ENCODE results near the gene KIAA1328. TPM values are rescaled to one million over a fixed set of nuclear protein-coding genes. Genes with fewer than 3 reads are reported as not detected.

KIAA1328 gene
- total and polyA plus RNA-seq, 9 of the 15 experiments (the other 6 are each of a cell fraction or from before 2014, with no cell fraction given) = 4.0 to 8.6 (median 7.4) TPM

- TF ChIP-seq DNMT1 (IDR thresholded peaks at IDR 0.05) = no peak
Measured at GRCh38 chr18:37230768-37231167, 401.8 kb downstream of the KIAA1328 start (continued).

GRCh38 chr18:37231251-37231650 lies 402.3 kb downstream of the KIAA1328 start:
- Histone ChIP-seq H3K9me3 (replicated peaks; ENCODE audit: control insufficient read depth, insufficient read depth, low read depth, low read length) (no peaks in the 10 kb centered on the region), H3K4me2 (ENCODE audit: insufficient read depth, low read length) (no peak overlapping the region), H2AFZ (ENCODE audit: low read depth, low read length) (no peak overlapping the region), H3K9ac (ENCODE audit: insufficient read depth in 1 of 2, low read depth in 2 of 2, low read length in 2 of 2) (no peak overlapping the region), H3K4me3 (no peak overlapping the region), H3K9me1 (ENCODE audit: control insufficient read depth, insufficient read depth, low read length) (peaks cover 3% of the 10 kb centered on the region), H3K27ac (ENCODE audit: extremely low read depth, low read depth, low read length) (no peak overlapping the region), H3K79me2 (ENCODE audit: control insufficient read depth, insufficient read depth, low read length) (no peaks in the 10 kb centered on the region), H3K4me1 (replicated peaks in 1 of 2; ENCODE audit: control insufficient read depth in 2 of 2, insufficient read depth in 2 of 2, low read length in 2 of 2) (no peaks in the 10 kb centered on the region), H4K20me1 (replicated peaks; ENCODE audit: control insufficient read depth, insufficient read depth, low read length) (no peaks in the 10 kb centered on the region), H3K36me3 (ENCODE audit: control insufficient read depth, insufficient read depth, low read length) (no peaks in the 10 kb centered on the region), H3K27me3 (ENCODE audit: control insufficient read depth in 2 of 2, insufficient read depth in 2 of 2, low read length in 2 of 2) (no peaks in the 10 kb centered on the region)
- POLR2A ChIA-PET = no interaction called here
- in situ Hi-C loops (cut with MboI) (no loop called here), intact Hi-C loops (cut with micrococcal nuclease) (no loop called here)
- CTCF ChIA-PET (ENCODE audit: low intra/inter-chr PET ratio) = no interaction called here
- no peak; the same call in 2 of the 3 replicates for ATAC-seq
- FAIRE-seq = no peak
- DNase-seq (ENCODE audit: extremely low read depth in 1 of 4, low spot score in 3 of 4) = no peak
- 4% methylated on average over 3 of the region's 3 CpGs for WGBS (ENCODE audit: insufficient coverage, low coverage, missing lambda C conversion rate)
- TF ChIP-seq EGR1 (conservative IDR thresholded peaks at IDR 0.05) = no peak
- TF ChIP-seq UBTF (IDR thresholded peaks at IDR 0.05; ENCODE audit: borderline replicate concordance in 1 of 2, low read depth in 2 of 2, low read length in 2 of 2) = no peak
- TF ChIP-seq MECOM (CRISPR knock-in tag; IDR thresholded peaks at IDR 0.05) = no peak
- TF ChIP-seq ZNF639 (CRISPR knock-in tag; conservative IDR thresholded peaks at IDR 0.05 in 1 of 2, IDR thresholded peaks at IDR 0.05 in 1 of 2) = no peak
- no peak for TF ChIP-seq ZNF589 (CRISPR knock-in tag; IDR thresholded peaks at IDR 0.05; ENCODE audit: low read depth)
- no peak for TF ChIP-seq ZNF121 (CRISPR knock-in tag; conservative IDR thresholded peaks at IDR 0.05)
- no peak for TF ChIP-seq ZNF408 (CRISPR knock-in tag; IDR thresholded peaks at IDR 0.05; ENCODE audit: low read depth)
- TF ChIP-seq ZNF23 (CRISPR knock-in tag; IDR thresholded peaks at IDR 0.05) = no peak
- no peak for TF ChIP-seq POLR2B (IDR thresholded peaks at IDR 0.05; ENCODE audit: low read depth, partially characterized antibody)
- TF ChIP-seq TEAD2 (tag; IDR thresholded peaks at IDR 0.05) = no peak
- TF ChIP-seq ZNF217 (CRISPR knock-in tag; IDR thresholded peaks at IDR 0.05) = no peak
- TF ChIP-seq MEF2A (IDR thresholded peaks at IDR 0.05; ENCODE audit: control insufficient read depth, low read depth, low read length) = no peak
- TF ChIP-seq MYC (IDR thresholded peaks at IDR 0.05; ENCODE audit: low read depth, low read length) = no peak
- TF ChIP-seq MYC (CRISPR knock-in tag; IDR thresholded peaks at IDR 0.05; ENCODE audit: borderline replicate concordance, low read depth) = no peak
- no TSS peak for BruUV-seq (replicated peaks)

Data from K562 (cell line).